Endodermal cell (in vitro differentiated cells): Measurements from ENCODE around the gene DSP. TPM values are rescaled to one million over a fixed set of nuclear protein-coding genes. Genes with fewer than 3 reads are reported as not detected.

Experiments
- DNase-seq: peaks from one replicate; pipeline ENCODE4 v3.0.0-alpha.2; 2017
- H3K27ac ChIP-seq: 2 replicates; pipeline ENCODE4 v1.5.1; 2013; ENCODE audit warnings: mild to moderate bottlenecking, low read depth, low read length, moderate library complexity
- H3K27me3 ChIP-seq: 2 replicates; pipeline ENCODE4 v1.6.1; 2013; ENCODE audit warnings: mild to moderate bottlenecking, low read length, moderate library complexity; ENCODE audit not compliant: insufficient read depth, control insufficient read depth, poor library complexity, severe bottlenecking
- H3K36me3 ChIP-seq: 2 replicates; pipeline ENCODE4 v1.7.0; 2013; ENCODE audit warnings: mild to moderate bottlenecking, low read length, moderate library complexity; ENCODE audit not compliant: control insufficient read depth, insufficient read depth
- H3K4me1 ChIP-seq: one replicate; pipeline ENCODE4 v1.7.0; 2013; ENCODE audit warnings: low read length; ENCODE audit not compliant: control insufficient read depth, insufficient read depth
- H3K4me3 ChIP-seq: 2 replicates; pipeline ENCODE4 v1.5.1; 2013; ENCODE audit warnings: mild to moderate bottlenecking, low read length, moderate library complexity
- H3K9ac ChIP-seq: 2 replicates; pipeline ENCODE4 v1.6.1; 2013; ENCODE audit warnings: mild to moderate bottlenecking, low read length, moderate library complexity; ENCODE audit not compliant: poor library complexity, severe bottlenecking; ENCODE audit errors: extremely low read depth
- H3K9me3 ChIP-seq: 2 replicates; pipeline ENCODE4 v1.6.1; 2013; ENCODE audit warnings: mild to moderate bottlenecking, low read length, moderate library complexity; ENCODE audit not compliant: control insufficient read depth
- H3K27ac Mint-ChIP-seq: 2 replicates; pipeline ENCODE4 v1.8.0; 2020; ENCODE audit warnings: mixed read lengths
- H3K27me3 Mint-ChIP-seq: 2 replicates; pipeline ENCODE4 v1.8.0; 2021; ENCODE audit warnings: mild to moderate bottlenecking, mixed read lengths; ENCODE audit not compliant: insufficient read depth
- H3K36me3 Mint-ChIP-seq: 2 replicates; pipeline ENCODE4 v1.8.0; 2020; ENCODE audit warnings: low read depth, mixed read lengths
- H3K4me1 Mint-ChIP-seq: 2 replicates; pipeline ENCODE4 v1.8.0; 2020; ENCODE audit warnings: mixed read lengths
- H3K4me3 Mint-ChIP-seq: 2 replicates; pipeline ENCODE4 v1.8.0; 2020; ENCODE audit warnings: mild to moderate bottlenecking, moderate library complexity, mixed read lengths
- H3K9me3 Mint-ChIP-seq: 2 replicates; pipeline ENCODE4 v1.8.0; 2020; ENCODE audit warnings: mild to moderate bottlenecking, mixed read lengths
- WGBS, 2 experiments: methylation state at CpG; one replicate each; pipeline versions ENCODE4 v1.1.5 to v1.1.7; 2013; ENCODE audit warnings: missing lambda C conversion rate in 2 of 2, mixed read lengths in 1 of 2; ENCODE audit not compliant: insufficient coverage in 1 of 2, insufficient read length in 1 of 2; 5-methylcytosine and 5-hydroxymethylcytosine counted together
- total RNA-seq, 2 donors: library from RNA; stranded (reverse); fragmentation: NEBNext Ultra II Directional in 1 of 2; extraction: Animal tissue kit (Norgen Biotek cat#: 25700) in 1 of 2; gene quantifications; 2 replicates in 1 of 2; 3 replicates in 1 of 2; pipeline ENCODE4 v1.2.1, GENCODE V29; 2021
- TF ChIP-seq, protein P1 (sequence below): fragments of 200-600 bp; sonication (generic); conservative IDR thresholded peaks from 2 replicates; pipeline ENCODE4 v1.5.0; 2021; ENCODE audit warnings: antibody characterized with exemption, mild to moderate bottlenecking

Gene DSP
- total RNA-seq, 2 donors from 2014 or later: 123 to 152 TPM

GRCh38 chr6:7632501-7633290 lies 91.2 kb downstream of the DSP start:
- Histone ChIP-seq H3K4me1 (no peaks in the 10 kb centered on the region), H3K9me3 (no peaks in the 10 kb centered on the region), H3K27me3 (no peaks in the 10 kb centered on the region), H3K36me3 (no peaks in the 10 kb centered on the region), H3K4me3 (no peak overlapping the region), H3K9ac (no peak overlapping the region), H3K27ac (no peak overlapping the region)
- H3K4me3 Mint-ChIP-seq: no peak overlapping the region
- no peaks in the 10 kb centered on the region for H3K9me3 Mint-ChIP-seq
- no peaks in the 10 kb centered on the region for H3K4me1 Mint-ChIP-seq
- TF ChIP-seq, protein P1, sequence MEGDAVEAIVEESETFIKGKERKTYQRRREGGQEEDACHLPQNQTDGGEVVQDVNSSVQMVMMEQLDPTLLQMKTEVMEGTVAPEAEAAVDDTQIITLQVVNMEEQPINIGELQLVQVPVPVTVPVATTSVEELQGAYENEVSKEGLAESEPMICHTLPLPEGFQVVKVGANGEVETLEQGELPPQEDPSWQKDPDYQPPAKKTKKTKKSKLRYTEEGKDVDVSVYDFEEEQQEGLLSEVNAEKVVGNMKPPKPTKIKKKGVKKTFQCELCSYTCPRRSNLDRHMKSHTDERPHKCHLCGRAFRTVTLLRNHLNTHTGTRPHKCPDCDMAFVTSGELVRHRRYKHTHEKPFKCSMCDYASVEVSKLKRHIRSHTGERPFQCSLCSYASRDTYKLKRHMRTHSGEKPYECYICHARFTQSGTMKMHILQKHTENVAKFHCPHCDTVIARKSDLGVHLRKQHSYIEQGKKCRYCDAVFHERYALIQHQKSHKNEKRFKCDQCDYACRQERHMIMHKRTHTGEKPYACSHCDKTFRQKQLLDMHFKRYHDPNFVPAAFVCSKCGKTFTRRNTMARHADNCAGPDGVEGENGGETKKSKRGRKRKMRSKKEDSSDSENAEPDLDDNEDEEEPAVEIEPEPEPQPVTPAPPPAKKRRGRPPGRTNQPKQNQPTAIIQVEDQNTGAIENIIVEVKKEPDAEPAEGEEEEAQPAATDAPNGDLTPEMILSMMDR: no peak
- H3K27me3 Mint-ChIP-seq: peaks cover 2% of the 10 kb centered on the region
- WGBS, 2 experiments: 92 to 98% methylated on average over 9 of the region's 9 CpGs
- no peaks in the 10 kb centered on the region for H3K36me3 Mint-ChIP-seq
- H3K27ac Mint-ChIP-seq: no peak overlapping the region
- DNase-seq: no peak

- H3K4me1 Mint-ChIP-seq: no peaks in the 10 kb centered on the region
- H3K36me3 ChIP-seq: no peaks in the 10 kb centered on the region
- DNase-seq: no peak
- H3K27ac Mint-ChIP-seq: no peak overlapping the region
- no peaks in the 10 kb centered on the region for H3K27me3 ChIP-seq
- H3K9ac ChIP-seq: no peak overlapping the region
- no peaks in the 10 kb centered on the region for H3K9me3 ChIP-seq
- H3K27ac ChIP-seq: no peak overlapping the region
- no peak overlapping the region for H3K4me3 ChIP-seq
- H3K9me3 Mint-ChIP-seq: no peaks in the 10 kb centered on the region
- H3K36me3 Mint-ChIP-seq: no peaks in the 10 kb centered on the region
- WGBS, 2 experiments: 80% methylated on average over 3 of the region's 4 CpGs; no CpG with 5 or more reads in 1 of the 2 experiments
- H3K4me1 ChIP-seq: no peaks in the 10 kb centered on the region
- TF ChIP-seq, protein P1: no peak
- peaks cover 2% of the 10 kb centered on the region for H3K27me3 Mint-ChIP-seq
- no peak overlapping the region for H3K4me3 Mint-ChIP-seq
These were observed 91.9 kb downstream of the DSP start for GRCh38 chr6:7633361-7633760.

- no peak for DNase-seq
- no peak overlapping the region for H3K27ac Mint-ChIP-seq
- no peaks in the 10 kb centered on the region for H3K4me1 ChIP-seq
- H3K27ac ChIP-seq: no peak overlapping the region
- H3K9me3 ChIP-seq: no peaks in the 10 kb centered on the region
- H3K36me3 Mint-ChIP-seq: no peaks in the 10 kb centered on the region
- H3K9me3 Mint-ChIP-seq: no peaks in the 10 kb centered on the region
- no peaks in the 10 kb centered on the region for H3K27me3 ChIP-seq
- H3K27me3 Mint-ChIP-seq: no peaks in the 10 kb centered on the region
- H3K4me3 Mint-ChIP-seq: no peak overlapping the region
- no peaks in the 10 kb centered on the region for H3K36me3 ChIP-seq
- H3K4me3 ChIP-seq: no peak overlapping the region
- WGBS, 2 experiments: 81% methylated on average over 1 of the region's 1 CpG; no CpG with 5 or more reads in 1 of the 2 experiments
- no peak overlapping the region for H3K9ac ChIP-seq
- H3K4me1 Mint-ChIP-seq: no peaks in the 10 kb centered on the region
- TF ChIP-seq, protein P1: no peak
These were observed 94.7 kb downstream of the DSP start for GRCh38 chr6:7636151-7636550.

Other genes starting within 250 kb of the DSP start
- gene SSR1, start 228.5 kb upstream of the DSP start, total RNA-seq: 100 to 1,000 TPM; 145 to 167 TPM
- under 1 TPM; 0.15 to 0.22 TPM for gene CAGE1, start 151.9 kb upstream of the DSP start, total RNA-seq
- 10 to 100 TPM; 17.7 to 20.3 TPM for gene RIOK1, start 151.9 kb upstream of the DSP start, total RNA-seq
- 10 to 100 TPM; 13.9 to 19.5 TPM for gene SNRNP48, start 48.5 kb downstream of the DSP start, total RNA-seq
- under 1 TPM; 0.62 to 0.71 TPM for gene BMP6, start 184.4 kb downstream of the DSP start, total RNA-seq